GM23338 (cell line): Measurements from ENCODE around the gene SFRP2. TPM values are rescaled to one million over a fixed set of nuclear protein-coding genes. Genes with fewer than 3 reads are reported as not detected.

ENCODE experiments used
- ATAC-seq: fragments of 200-7000 bp; cut with Tn5 transposase; 3 replicates; pipeline ENCODE4 v1.9.1; 2020
- DNase-seq: peaks from one replicate; pipeline ENCODE4 v3.0.0-alpha.2; 2015; ENCODE audit warnings: low spot score
- H2AFZ ChIP-seq: fragments of 200-600 bp; sonication (generic); 2 replicates; pipeline ENCODE4 v1.8.0; 2016; ENCODE audit warnings: antibody characterized with exemption, mild to moderate bottlenecking, moderate library complexity
- H3F3A ChIP-seq: fragments of 200-600 bp; sonication (generic); replicated peaks from 2 replicates; pipeline ENCODE4 v1.8.0; 2017; ENCODE audit warnings: antibody characterized with exemption, mixed run types, low read depth
- H3K27ac ChIP-seq: fragments of 200-600 bp; sonication (generic); 2 replicates; pipeline ENCODE4 v1.6.1; 2016; ENCODE audit warnings: low read depth
- H3K27me3 ChIP-seq: fragments of 200-600 bp; sonication (generic); 2 replicates; pipeline ENCODE4 v1.8.0; 2016; ENCODE audit warnings: mild to moderate bottlenecking, mixed run types, moderate library complexity; ENCODE audit not compliant: insufficient read depth
- H3K36me3 ChIP-seq: fragments of 200-600 bp; sonication (generic); 2 replicates; pipeline ENCODE4 v1.8.0; 2016; ENCODE audit warnings: mild to moderate bottlenecking; ENCODE audit not compliant: insufficient read depth
- H3K4me1 ChIP-seq: fragments of 200-600 bp; sonication (generic); 2 replicates; pipeline ENCODE4 v1.8.0; 2016; ENCODE audit warnings: mild to moderate bottlenecking, moderate library complexity; ENCODE audit not compliant: insufficient read depth
- H3K4me2 ChIP-seq: fragments of 200-600 bp; sonication (generic); 2 replicates; pipeline ENCODE4 v1.7.1; 2017; ENCODE audit warnings: mixed run types
- H3K4me3 ChIP-seq: fragments of 200-600 bp; sonication (generic); 2 replicates; pipeline ENCODE4 v1.6.1; 2016; ENCODE audit warnings: mixed run types
- H3K79me2 ChIP-seq: fragments of 200-600 bp; sonication (generic); replicated peaks from 2 replicates; pipeline ENCODE4 v1.8.0; 2017; ENCODE audit warnings: mild to moderate bottlenecking; ENCODE audit not compliant: insufficient read depth
- H3K9me2 ChIP-seq: fragments of 200-600 bp; sonication (generic); 2 replicates; pipeline ENCODE4 v1.8.0; 2017; ENCODE audit not compliant: insufficient read depth
- H4K20me1 ChIP-seq: fragments of 200-600 bp; sonication (generic); replicated peaks from 2 replicates; pipeline ENCODE4 v1.8.0; 2017; ENCODE audit warnings: mild to moderate bottlenecking; ENCODE audit not compliant: insufficient read depth
- H3K27ac Mint-ChIP-seq: 2 replicates; pipeline ENCODE4 v1.8.0; 2020; ENCODE audit warnings: inconsistent platforms, mild to moderate bottlenecking, moderate library complexity, mixed read lengths
- H3K27me3 Mint-ChIP-seq: 3 replicates; pipeline ENCODE4 v1.8.0; 2022; ENCODE audit warnings: low read depth, mild to moderate bottlenecking, moderate library complexity, mixed read lengths, inconsistent platforms; ENCODE audit not compliant: insufficient read depth, poor library complexity
- H3K36me3 Mint-ChIP-seq: 3 replicates; pipeline ENCODE4 v1.8.0; 2021; ENCODE audit warnings: low read depth, mild to moderate bottlenecking, inconsistent platforms, moderate library complexity, mixed read lengths
- H3K4me1 Mint-ChIP-seq: 3 replicates; pipeline ENCODE4 v1.8.0; 2020; ENCODE audit warnings: mild to moderate bottlenecking, inconsistent platforms, mixed read lengths
- H3K4me3 Mint-ChIP-seq: 3 replicates; pipeline ENCODE4 v1.8.0; 2021; ENCODE audit warnings: moderate library complexity, mild to moderate bottlenecking, inconsistent platforms, mixed read lengths
- H3K9me3 Mint-ChIP-seq: 3 replicates; pipeline ENCODE4 v1.8.0; 2020; ENCODE audit warnings: moderate library complexity, mild to moderate bottlenecking, inconsistent platforms, mixed read lengths
- CREB1 ChIP-seq: fragments of 250-450 bp; sonication (Bioruptor Pico); IDR thresholded peaks from 2 replicates; pipeline ENCODE4 v1.5.0; 2020; ENCODE audit warnings: low read depth, mild to moderate bottlenecking, moderate library complexity
- CTCF ChIP-seq, 2 experiments: fragments of 200-600 bp in 1 of 2; sonication (generic) in 1 of 2; conservative IDR thresholded peaks; 2 replicates each; pipeline versions ENCODE4 v1.5.1 to v1.6.1; 2016 to 2017; ENCODE audit warnings: antibody characterized with exemption in 2 of 2, low read depth in 2 of 2, mild to moderate bottlenecking in 2 of 2, moderate library complexity in 1 of 2
- ETS1 ChIP-seq: IDR thresholded peaks from 2 replicates; pipeline ENCODE4 v1.6.1; 2016; ENCODE audit warnings: antibody characterized with exemption
- EZH2 ChIP-seq: fragments of 200-600 bp; sonication (generic); IDR thresholded peaks from one replicate; pipeline ENCODE4 v1.8.0; 2017; ENCODE audit warnings: antibody characterized with exemption, mild to moderate bottlenecking, low read depth; ENCODE audit not compliant: unreplicated experiment
- EZH2phosphoT487 ChIP-seq: fragments of 200-600 bp; sonication (generic); IDR thresholded peaks from one replicate; pipeline ENCODE4 v1.8.1; 2018; ENCODE audit warnings: antibody characterized with exemption; ENCODE audit not compliant: unreplicated experiment
- JUNB ChIP-seq: IDR thresholded peaks from one replicate; pipeline ENCODE4 v1.6.1; 2016; ENCODE audit warnings: antibody characterized with exemption; ENCODE audit not compliant: unreplicated experiment
- NANOG ChIP-seq: IDR thresholded peaks from 2 replicates; pipeline ENCODE4 v1.6.1; 2016; ENCODE audit warnings: antibody characterized with exemption, borderline replicate concordance
- POLR2AphosphoS5 ChIP-seq: IDR thresholded peaks from 2 replicates; pipeline ENCODE4 v1.6.1; 2016; ENCODE audit warnings: antibody characterized with exemption, low read depth
- REST ChIP-seq: IDR thresholded peaks from one replicate; pipeline ENCODE4 v1.6.1; 2018; ENCODE audit warnings: antibody characterized with exemption; ENCODE audit not compliant: unreplicated experiment
- STAT1 ChIP-seq: IDR thresholded peaks from one replicate; pipeline ENCODE4 v1.6.1; 2016; ENCODE audit warnings: antibody characterized with exemption; ENCODE audit not compliant: unreplicated experiment
- ZNF114 ChIP-seq: fragments of 250-450 bp; sonication (Bioruptor Pico); IDR thresholded peaks from 2 replicates; pipeline ENCODE4 v1.5.0; 2020; ENCODE audit warnings: mild to moderate bottlenecking, moderate library complexity
- ZNF331 ChIP-seq: fragments of 250-450 bp; sonication (Bioruptor Pico); IDR thresholded peaks from 2 replicates; pipeline ENCODE4 v1.5.0; 2020; ENCODE audit warnings: low read depth, mild to moderate bottlenecking, moderate library complexity
- ZNF462 ChIP-seq: fragments of 250-450 bp; sonication (Bioruptor Pico); IDR thresholded peaks from 2 replicates; pipeline ENCODE4 v1.5.0; 2020; ENCODE audit warnings: mild to moderate bottlenecking, moderate library complexity
- polyA plus RNA-seq: library from polyadenylated mRNA; unstranded; fragments of >200 nt; fragmentation: Nextera tagmentation; extraction: Ambion mirVana; gene quantifications from 2 replicates; pipeline ENCODE4 v1.2.1, GENCODE V29; 2016
- total RNA-seq: library from RNA; depleted of rRNA; stranded (reverse); fragments of >200 nt; shearing (Covaris generic); gene quantifications from 2 replicates; pipeline ENCODE4 v1.2.3, GENCODE V29; 2014

The SFRP2 gene
- total and polyA plus RNA-seq, 2 experiments from 2014 or later, result 219 to 286 TPM

GRCh38 chr4:153759407-153760316, 29.2 kb downstream of the SFRP2 start, which contains the start of gene RNF175:
Gene RNF175, minus strand, starts transcription at chr4:153760024. Its CDS starts 162 bp downstream, at chr4:153759862.
- ATAC-seq, result peak; percentile 64

More at GRCh38 chr4:153759407-153760316, 29.2 kb downstream of the SFRP2 start, which contains the start of gene RNF175:
- Histone ChIP-seq H3K79me2 (no peaks in the 10 kb centered on the region; the same call in 1 of the 2 replicates), H2AFZ (peak within 1 kb of the TSS; percentile 90), H3K36me3 (no peaks in the 10 kb centered on the region), H3K4me2 (peak within 1 kb of the TSS; percentile 84), H3K4me3 (peak within 1 kb of the TSS; percentile 93), H4K20me1 (no peaks in the 10 kb centered on the region), H3K4me1 (peaks cover 42% of the 10 kb centered on the region), H3K9me2 (no peaks in the 10 kb centered on the region), H3K27ac (no peak within 1 kb of the TSS; the same call in 1 of the 2 replicates), H3K27me3 (peaks cover 9% of the 10 kb centered on the region; the same call in 1 of the 2 replicates), H3F3A (no peaks in the 10 kb centered on the region)
- H3K27me3 Mint-ChIP-seq, result peaks cover 20% of the 10 kb centered on the region
- H3K9me3 Mint-ChIP-seq, result no peaks in the 10 kb centered on the region
- H3K27ac Mint-ChIP-seq, result peak within 1 kb of the TSS; percentile 55; the same call in 1 of the 2 replicates
- peak within 1 kb of the TSS; percentile 81 for H3K4me3 Mint-ChIP-seq
- peak; percentile 87 for DNase-seq
- no peak for TF ChIP-seq REST
- TF ChIP-seq JUNB, result no peak
- TF ChIP-seq ZNF331 (CRISPR knock-in tag), result no peak
- no peak for TF ChIP-seq EZH2
- TF ChIP-seq CTCF (conservative IDR thresholded peaks at IDR 0.05; ENCODE audit: low read depth in 2 of 2), result no peak
- TF ChIP-seq CREB1, result peak; percentile 45; the same call in 1 of the 2 replicates
- no peak for TF ChIP-seq ZNF114 (CRISPR knock-in tag)
- TF ChIP-seq ETS1, result 0 out of 2 replicates have a peak, but pooled peaks have one; percentile 14
- TF ChIP-seq POLR2AphosphoS5, result peak; percentile 58
- TF ChIP-seq STAT1, result no peak
- no peak for TF ChIP-seq NANOG
- TF ChIP-seq EZH2phosphoT487, result no peak
- TF ChIP-seq ZNF462 (CRISPR knock-in tag), result no peak
- H3K36me3 Mint-ChIP-seq, result peaks cover 6% of the 10 kb centered on the region; the same call in 1 of the 3 replicates
- H3K4me1 Mint-ChIP-seq, result peaks cover 38% of the 10 kb centered on the region
